Immature natural killer cell (primary cell): ENCODE results near the gene RPGRIP1. TPM values are rescaled to one million over a fixed set of nuclear protein-coding genes. Genes with fewer than 3 reads are reported as not detected.

Experiments
- DNase-seq, 3 donors: peaks; one replicate each; pipeline ENCODE4 v3.0.0; 2022; ENCODE audit warnings: mixed read lengths in 1 of 3
- H3K27ac Mint-ChIP-seq, 6 donors: one replicate each; pipeline ENCODE4 v1.8.0; 2020; ENCODE audit warnings: mixed read lengths in 6 of 6, mild to moderate bottlenecking in 5 of 6, inconsistent platforms in 4 of 6, moderate library complexity in 3 of 6
- H3K27me3 Mint-ChIP-seq, 3 donors: one replicate each; pipeline ENCODE4 v1.8.0; 2020 to 2021; ENCODE audit warnings: low read depth in 3 of 3, mild to moderate bottlenecking in 3 of 3, mixed read lengths in 3 of 3, moderate library complexity in 3 of 3, inconsistent platforms in 1 of 3
- H3K36me3 Mint-ChIP-seq, 3 donors: one replicate each; pipeline ENCODE4 v1.8.0; 2020; ENCODE audit warnings: mixed read lengths in 3 of 3, inconsistent platforms in 2 of 3, mild to moderate bottlenecking in 2 of 3
- H3K4me1 Mint-ChIP-seq, 2 donors: one replicate each; pipeline ENCODE4 v1.8.0; 2020; ENCODE audit warnings: inconsistent platforms in 2 of 2, mild to moderate bottlenecking in 2 of 2, mixed read lengths in 2 of 2, moderate library complexity in 1 of 2
- H3K4me3 Mint-ChIP-seq, 5 donors: one replicate each; pipeline ENCODE4 v1.8.0; 2020; ENCODE audit warnings: mild to moderate bottlenecking in 5 of 5, mixed read lengths in 5 of 5, inconsistent platforms in 3 of 5, moderate library complexity in 3 of 5
- H3K9me3 Mint-ChIP-seq, 6 donors: one replicate each; pipeline ENCODE4 v1.8.0; 2020; ENCODE audit warnings: mild to moderate bottlenecking in 6 of 6, mixed read lengths in 6 of 6, inconsistent platforms in 4 of 6, moderate library complexity in 3 of 6
- polyA plus RNA-seq, 3 donors: library from polyadenylated mRNA; unstranded; fragments of 300-500 nt; fragmentation: Illumina TruSeq; gene quantifications; one replicate each; pipeline ENCODE4 v1.2.3, GENCODE V29; 2021

RPGRIP1 gene
- polyA plus RNA-seq, 3 donors from 2014 or later, result 0.15 to 1.9 TPM; not detected in 1

GRCh38 chr14:21326972-21327371 is 47.1 kb downstream of the RPGRIP1 start:
- H3K27ac Mint-ChIP-seq, result no peak overlapping the region
- no peaks in the 10 kb centered on the region for H3K9me3 Mint-ChIP-seq
- H3K4me1 Mint-ChIP-seq, result no peaks in the 10 kb centered on the region
- no peak overlapping the region for H3K4me3 Mint-ChIP-seq
- H3K27me3 Mint-ChIP-seq, result peaks cover 1 to 6% (median 3%) of the 10 kb centered on the region in 3 donors
- H3K36me3 Mint-ChIP-seq, result no peaks in the 10 kb centered on the region
- no peak for DNase-seq

Other genes starting within 250 kb of the RPGRIP1 start
- gene TPPP2, start 249.9 kb upstream of the RPGRIP1 start, polyA plus RNA-seq, result not detected
- gene RNASE13, start 245.3 kb upstream of the RPGRIP1 start, polyA plus RNA-seq, result not detected
- gene RNASE7, start 237.7 kb upstream of the RPGRIP1 start, polyA plus RNA-seq, result not detected
- not detected for gene RNASE8, start 222.3 kb upstream of the RPGRIP1 start, polyA plus RNA-seq
- gene ARHGEF40, start 209.8 kb upstream of the RPGRIP1 start, polyA plus RNA-seq, result under 1 TPM in 2 of 3 donors, not detected in 1; 0.23 to 0.35 TPM
- 1 to 10 TPM in 2 of 3 donors, under 1 TPM in 1; 0.88 to 3.3 (median 1.8) TPM for gene ZNF219, start 181.4 kb upstream of the RPGRIP1 start, polyA plus RNA-seq
- not detected for gene TMEM253, start 179.0 kb upstream of the RPGRIP1 start, polyA plus RNA-seq
- not detected for gene OR5AU1, start 124.0 kb upstream of the RPGRIP1 start, polyA plus RNA-seq
- gene HNRNPC, start 10.6 kb upstream of the RPGRIP1 start, polyA plus RNA-seq, result 100 to 1,000 TPM; 622 to 879 (median 758) TPM
- 10 to 100 TPM; 43.2 to 91.2 (median 59.3) TPM for gene SUPT16H, start 103.9 kb downstream of the RPGRIP1 start, polyA plus RNA-seq
- gene CHD8, start 176.0 kb downstream of the RPGRIP1 start, polyA plus RNA-seq, result 10 to 100 TPM; 14.5 to 62.6 (median 14.8) TPM
- 10 to 100 TPM in 2 of 3 donors, 1 to 10 TPM in 1; 7.7 to 20.0 (median 18.5) TPM for gene RAB2B, start 196.9 kb downstream of the RPGRIP1 start, polyA plus RNA-seq
- 100 to 1,000 TPM in 1 of 3 donors, 10 to 100 TPM in 2; 81.4 to 101 (median 84.7) TPM for gene TOX4, start 197.1 kb downstream of the RPGRIP1 start, polyA plus RNA-seq
- gene METTL3, start 231.3 kb downstream of the RPGRIP1 start, polyA plus RNA-seq, result 10 to 100 TPM; 10.0 to 21.6 (median 18.0) TPM
- 1 to 10 TPM in 2 of 3 donors, under 1 TPM in 1; 0.80 to 1.6 (median 1.2) TPM for gene SALL2, start 246.3 kb downstream of the RPGRIP1 start, polyA plus RNA-seq